Body of pancreas (tissue), 4 donors: ENCODE data around the gene MAU2.

ENCODE experiments used
- CTCF ChIP-seq, 7 experiments: fragments of 450-650 bp in 4 of 7; fragments of 200-600 bp in 3 of 7; sonication (generic) in 3 of 7; IDR thresholded peaks; one replicate each; pipeline ENCODE4 v1.5.1; 2016 to 2019; ENCODE audit warnings: antibody characterized with exemption in 7 of 7
- POLR2A ChIP-seq, 3 donors: fragments of 450-650 bp; IDR thresholded peaks; one replicate each; pipeline ENCODE4 v1.6.1; 2016; ENCODE audit warnings: antibody characterized with exemption in 3 of 3, mild to moderate bottlenecking in 2 of 3

GRCh38 chr19:19321141-19321577, 530 bp downstream of the MAU2 start:
- TF ChIP-seq CTCF (IDR thresholded peaks at IDR 0.05) (no peak), POLR2A (IDR thresholded peaks at IDR 0.05) (no peak)
